Measurements from ENCODE around the gene PLGRKT.
"Not testable (repeated sequence)": the region's sequence is repeated elsewhere in the genome, so short reads cannot be mapped to it uniquely, and the experiment has no call there.

The PLGRKT gene

DNA sequence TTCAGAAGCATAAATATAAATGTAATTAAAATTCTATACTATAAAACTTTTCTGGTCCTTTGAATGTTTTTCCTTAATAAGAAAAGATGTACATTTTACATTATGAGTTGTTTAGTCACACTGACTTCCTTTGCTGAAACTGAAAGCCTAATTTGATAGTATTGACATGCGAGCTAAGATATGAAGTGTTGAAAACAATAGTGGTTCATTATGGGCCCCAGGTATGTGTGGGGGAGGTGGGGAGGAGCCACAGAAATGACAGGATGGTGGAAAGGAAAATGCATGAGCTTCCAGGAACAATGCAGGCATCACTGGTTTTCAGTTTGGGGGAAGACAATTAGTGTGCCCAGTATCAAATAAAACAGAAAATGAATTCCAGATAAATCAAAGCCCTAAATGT lies 62.6 kb downstream of the PLGRKT start:
- DNase-seq = no peak

DNA sequence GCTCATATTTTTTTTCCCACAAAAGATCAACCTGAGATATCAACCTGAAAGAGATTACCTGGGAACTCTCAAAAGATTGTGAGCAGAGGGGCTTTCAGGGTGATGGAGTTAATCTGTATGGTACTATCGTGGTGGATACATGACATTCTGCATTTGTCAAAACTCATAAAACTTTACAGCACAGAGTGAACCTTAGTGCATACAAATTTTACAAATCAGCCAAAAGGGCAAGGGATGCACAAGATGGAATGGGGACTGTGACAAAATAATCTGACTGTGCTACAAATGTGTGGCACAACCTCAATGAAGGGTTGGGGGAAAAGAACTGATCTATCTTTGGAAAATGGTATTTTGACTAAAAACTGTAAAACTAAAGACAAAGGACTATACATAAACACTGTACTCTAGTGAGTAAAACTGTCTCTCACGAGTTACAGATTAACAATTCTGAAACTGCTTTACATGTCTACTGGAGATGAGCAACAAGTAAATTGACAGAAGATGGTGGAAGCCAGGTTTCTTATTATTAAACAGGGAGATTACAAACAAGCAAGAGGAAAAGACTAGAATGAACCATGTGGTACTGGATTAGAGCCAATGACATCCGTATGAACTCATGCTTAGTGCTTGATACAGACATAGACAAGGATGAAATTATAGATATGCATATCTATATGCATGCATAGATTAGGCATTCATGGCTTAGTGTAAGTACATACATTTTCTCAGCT lies 73.3 kb downstream of the PLGRKT start:
- DNase-seq = no peak

DNA sequence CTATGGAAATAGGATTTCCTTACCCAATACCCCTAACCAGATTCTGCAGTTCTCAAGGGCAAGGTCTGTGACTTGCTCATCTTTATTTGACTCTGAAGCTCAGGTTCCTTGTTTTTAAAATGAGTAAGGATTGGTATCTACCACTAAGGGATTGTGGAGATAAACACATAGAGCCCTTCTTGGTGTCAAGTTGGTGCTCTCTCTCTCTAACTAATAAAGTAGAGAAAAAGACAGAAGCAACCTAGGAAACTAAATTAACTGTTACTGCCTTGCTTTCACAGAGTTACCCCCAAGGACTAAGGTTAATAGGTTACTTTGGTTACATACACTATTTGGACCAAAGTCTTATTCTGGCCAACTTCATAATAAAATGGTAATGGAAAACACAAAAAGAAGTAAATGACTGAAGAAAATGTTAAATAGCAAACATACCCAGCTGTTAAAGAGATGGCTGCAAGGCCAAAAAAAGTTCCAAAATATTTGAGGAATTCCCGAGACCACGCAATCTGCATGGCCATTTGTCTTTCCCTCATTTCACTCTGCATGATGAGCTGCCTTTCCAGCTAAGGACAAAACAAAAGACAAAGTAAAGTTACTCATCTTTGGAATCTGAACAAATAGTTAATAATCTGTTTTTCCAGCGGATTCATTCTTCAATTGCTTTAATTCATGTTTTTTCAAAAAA lies 76.3 kb downstream of the PLGRKT start:
- no peak for DNase-seq

DNA sequence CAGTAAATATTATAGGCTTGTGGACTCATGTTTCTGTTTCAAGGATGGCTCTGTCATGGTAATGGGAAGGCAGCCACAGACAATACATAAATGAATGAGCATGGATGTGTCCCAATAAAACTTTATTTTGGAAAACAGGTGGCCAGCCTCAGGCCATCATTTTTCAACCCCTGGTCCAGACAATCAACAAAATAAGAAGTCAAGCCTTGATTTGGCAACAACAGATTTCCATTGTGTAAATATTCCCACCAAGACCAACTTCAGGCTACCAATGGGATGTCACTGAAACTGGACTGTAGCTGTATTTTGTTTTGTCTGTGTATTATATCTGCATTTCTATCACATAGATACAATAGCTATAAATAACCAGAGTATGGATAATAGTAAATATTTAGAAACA lies 77.4 kb downstream of the PLGRKT start:
- DNase-seq = no peak

DNA sequence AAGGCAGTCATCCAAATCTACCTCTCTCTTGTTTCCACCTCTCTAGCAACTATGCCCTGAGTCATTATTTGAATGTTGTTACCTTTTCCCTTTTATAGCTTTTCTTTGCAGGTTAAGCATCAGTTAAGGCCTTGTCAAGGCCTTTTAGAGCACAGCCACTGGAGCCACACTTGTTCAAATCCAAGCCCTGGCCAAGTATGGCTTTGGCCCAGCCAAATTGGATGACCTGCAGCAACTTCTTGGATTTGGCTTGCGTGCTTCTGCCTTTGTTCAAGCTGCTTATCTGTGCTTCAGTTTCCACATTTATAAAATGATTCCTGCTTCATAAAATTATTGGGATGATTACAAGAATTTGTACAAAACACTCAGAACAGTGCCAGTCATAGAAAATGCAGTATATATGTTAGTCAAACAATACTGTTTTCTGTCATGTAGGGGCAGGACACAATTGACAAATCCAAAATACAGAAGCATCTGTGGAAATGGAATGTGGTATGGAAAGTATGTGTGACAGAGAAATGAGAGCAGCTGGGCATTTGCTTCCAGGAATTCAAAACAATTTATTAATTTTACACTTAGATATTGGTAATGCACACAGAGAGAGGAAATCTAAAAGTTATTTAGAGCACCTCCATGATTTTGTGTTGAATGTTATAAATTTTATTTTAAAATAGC lies 80.2 kb downstream of the PLGRKT start:
- DNase-seq = no peak

DNA sequence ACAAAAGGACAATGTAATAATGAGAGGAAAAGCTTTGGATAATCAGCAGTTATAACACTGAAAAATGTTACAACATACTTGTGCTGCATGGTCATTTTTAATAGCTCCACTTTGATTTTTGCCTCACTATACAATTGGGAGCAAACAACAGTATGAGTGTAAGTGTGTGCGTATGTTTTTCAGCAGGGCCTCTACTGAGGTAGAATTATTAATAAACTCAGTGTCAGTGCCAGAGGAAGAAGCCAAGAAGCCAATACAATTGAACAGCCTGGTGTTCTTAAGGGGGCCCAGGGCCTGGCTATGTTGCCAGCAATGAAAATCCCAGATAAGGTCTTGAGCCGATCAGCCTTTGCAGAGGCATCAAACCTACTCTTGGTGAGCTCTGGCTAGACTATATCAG lies 81.9 kb downstream of the PLGRKT start:
- DNase-seq = no peak

DNA sequence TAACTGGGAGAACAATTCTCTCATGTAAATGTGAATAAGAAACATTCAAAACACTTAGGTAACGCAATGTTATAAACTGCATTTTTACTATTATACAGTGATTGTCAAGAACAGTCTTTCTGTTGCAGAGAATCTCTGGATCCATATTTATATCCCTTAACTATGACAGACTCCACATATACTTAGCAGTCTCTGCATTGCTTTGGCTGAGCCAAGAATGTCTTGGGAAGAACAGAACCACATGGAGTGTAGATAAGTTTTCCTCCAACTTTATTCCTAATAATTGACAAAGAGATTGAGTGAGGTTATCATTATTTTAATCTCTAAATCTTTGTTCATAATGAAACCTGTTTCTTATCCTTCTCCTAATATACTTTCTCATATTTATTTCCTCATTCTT lies 82.5 kb downstream of the PLGRKT start:
- no peak for DNase-seq

DNA sequence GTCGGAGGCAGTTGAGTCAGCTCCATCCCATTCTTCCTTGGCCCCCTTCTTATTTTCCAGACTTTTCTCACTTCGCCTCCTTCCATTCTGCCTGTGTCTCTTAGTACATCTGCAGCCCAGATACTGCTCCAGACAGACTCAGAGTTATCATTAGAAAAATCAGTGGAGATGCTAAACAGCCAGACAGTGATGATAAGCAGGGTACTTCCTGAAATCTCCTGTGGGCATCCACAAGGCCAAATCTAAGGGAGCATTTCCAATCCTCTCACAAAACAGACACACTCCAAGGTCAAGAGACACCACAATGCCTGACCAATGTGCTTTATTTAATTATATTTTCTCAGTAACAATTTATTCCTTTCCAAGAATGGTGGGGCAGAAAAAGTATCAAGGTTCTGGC lies 83.5 kb downstream of the PLGRKT start:
- DNase-seq = no peak

DNA sequence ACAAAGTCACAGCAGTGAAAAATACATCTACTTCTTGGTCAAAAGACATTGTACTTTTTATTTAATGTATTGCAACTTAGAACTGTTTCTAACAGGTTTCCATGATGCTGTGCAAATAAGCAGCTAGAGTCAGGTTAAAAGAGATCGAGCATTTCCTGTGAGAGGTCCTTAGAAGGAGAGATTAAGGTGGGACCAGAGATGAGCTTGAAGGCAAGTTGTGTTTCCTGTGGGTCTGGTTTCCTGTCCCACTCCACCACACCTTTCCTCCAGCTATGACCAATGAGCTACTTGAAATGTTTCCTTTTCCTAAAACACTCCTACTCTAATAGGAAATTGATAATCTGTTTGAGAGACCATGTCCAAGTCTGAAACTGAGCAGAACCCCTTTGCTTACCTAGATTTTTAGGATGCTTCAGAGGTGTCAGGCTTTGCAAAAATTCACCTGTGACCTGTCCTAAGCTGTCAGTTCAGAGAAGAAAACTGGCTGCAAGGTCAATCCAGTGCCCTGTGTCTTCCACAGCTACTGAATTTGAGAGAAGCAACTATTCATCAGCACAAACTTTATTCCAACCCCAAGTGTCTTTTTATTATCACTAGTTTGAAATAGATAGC lies 85.0 kb downstream of the PLGRKT start:
- DNase-seq = no peak

DNA sequence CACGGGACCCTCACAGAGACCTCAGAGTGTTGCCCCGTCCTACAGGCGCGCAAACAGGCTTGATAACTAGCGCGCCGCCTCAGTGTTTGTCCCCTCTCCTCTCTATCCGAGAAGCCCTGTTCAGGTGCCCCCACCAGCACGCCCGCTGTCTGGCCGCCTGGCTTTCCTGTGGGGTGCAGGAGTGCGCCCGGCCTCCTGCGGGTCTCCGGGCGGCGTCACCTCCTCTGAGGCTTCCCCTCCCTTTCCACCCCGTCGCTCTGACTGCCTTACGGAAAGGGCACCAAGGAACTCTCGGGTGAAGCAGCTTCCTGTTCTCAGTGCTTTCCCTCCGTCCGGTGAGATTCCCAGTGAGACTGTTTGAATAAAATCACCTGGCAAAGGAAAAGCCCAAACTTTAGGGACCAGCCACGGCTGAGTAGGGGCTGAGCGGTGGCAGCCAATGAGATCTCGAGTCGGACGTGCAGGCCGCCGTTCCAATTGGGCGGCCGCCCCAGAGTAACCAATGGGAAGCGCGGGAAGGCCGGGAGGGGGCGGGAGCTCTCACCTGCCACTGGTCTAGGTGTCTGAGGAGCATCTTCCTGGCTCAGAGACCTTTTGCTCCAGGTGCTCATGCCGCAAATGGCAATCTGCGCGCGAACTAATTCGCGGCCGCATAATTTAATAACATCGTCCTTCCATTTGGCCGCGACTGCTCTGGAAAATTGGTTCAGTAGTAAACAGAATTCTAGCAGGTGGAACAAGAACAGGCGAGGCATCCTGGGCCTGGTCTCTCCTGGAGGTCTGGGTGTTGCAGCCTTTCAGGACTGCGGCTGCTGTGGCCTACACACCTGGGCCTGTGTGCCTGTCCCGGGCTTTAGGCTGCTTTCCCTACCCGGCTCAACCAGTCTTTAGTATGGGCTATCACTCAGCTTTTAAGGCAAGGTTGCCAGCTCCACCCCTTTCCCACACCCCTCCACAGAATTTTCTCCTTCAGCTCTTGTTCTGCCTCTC lies 98.4 kb downstream of the PLGRKT start, which contains the start of gene RLN1:
Gene RLN1, minus strand, starts transcription at position 885 of the 990 bp plus-strand sequence. Its CDS starts 130 bp downstream, at position 755.
- not testable (repeated sequence) for DNase-seq

DNA sequence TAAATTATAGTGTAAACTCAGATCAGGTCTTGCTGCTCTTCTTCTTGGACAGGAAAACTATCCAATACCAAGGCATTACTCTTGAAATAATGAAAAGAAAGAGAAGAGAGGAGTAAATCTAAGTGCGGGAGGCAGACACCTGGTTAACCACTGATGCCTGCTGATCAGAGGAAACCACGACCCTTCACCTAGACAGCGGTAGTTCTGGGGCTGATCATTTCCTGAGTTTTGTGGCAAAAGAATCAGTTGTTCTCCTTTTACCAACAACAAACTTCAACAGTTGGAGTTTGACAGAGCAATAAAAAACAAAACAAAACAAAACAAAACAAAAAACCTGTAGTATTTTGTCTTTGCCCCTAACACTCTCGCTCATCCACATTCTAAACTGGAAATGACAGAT lies 101.0 kb downstream of the PLGRKT start:
- DNase-seq = peak; percentile 18

DNA sequence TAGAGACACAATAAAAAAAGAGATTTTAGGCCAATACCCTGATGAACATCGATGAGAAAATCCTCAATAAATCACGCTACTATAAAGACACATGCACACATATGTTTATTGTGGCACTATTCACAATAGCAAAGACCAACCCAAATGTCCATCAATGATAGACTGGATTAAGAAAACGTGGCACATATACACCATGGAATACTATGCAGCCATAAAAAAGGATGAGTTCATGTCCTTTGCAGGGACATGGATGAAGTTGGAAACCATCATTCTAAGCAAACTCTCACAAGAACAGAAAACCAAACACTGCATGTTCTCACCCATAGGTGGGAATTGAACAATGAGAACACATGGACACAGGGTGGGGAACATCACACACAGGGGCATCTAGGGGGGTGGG lies 106.4 kb downstream of the PLGRKT start:
- not testable (repeated sequence) for DNase-seq

DNA sequence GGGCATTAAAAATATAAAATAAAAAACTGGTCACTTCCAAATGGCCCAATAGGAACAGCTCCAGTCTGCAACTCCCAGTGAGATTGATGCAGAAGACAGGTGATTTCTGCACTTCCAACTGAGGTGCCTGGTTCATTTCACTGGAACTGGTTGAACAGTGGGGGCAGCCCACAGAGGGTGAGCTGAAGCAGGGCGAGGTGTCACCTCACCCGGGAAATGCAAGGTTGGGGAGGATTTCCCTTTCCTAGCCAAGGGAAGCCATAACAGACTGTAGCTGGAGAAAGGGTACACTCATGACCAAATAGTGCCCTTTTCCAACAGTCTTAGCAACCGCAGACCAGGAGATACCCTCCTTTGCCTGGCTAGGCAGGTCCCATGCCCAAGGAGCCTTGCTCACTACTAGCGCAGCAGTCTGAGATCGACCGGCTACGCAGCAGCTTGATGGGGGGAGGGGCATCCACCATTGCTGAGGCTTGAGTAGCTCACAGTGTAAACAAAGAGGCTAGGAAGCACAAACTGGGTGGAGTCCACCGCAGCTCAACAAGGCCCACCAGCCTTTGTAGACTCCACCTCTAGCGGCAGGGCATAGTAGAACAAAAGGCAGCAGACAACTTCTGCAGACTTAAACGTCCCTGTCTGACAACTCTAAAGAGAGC lies 110.7 kb downstream of the PLGRKT start:
- peak; percentile 19 for DNase-seq

DNA sequence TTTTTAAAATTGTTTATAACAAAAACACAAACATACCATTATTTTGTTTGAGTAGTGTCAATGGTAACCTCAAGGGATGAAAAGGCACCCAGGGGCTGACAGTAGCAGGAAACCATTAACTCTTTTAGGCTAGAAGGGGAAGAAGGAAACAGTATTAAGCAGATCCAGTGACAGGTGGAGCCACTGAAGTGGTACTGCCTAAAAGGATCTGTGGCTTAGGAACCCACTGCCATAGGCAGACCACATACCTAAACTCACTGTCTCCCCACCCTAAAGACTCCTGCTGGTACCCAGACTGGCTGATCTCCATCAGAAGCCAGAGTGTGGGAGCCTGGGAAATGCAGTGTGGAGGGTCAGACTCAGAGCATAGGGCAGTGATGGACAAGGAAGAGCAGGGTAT lies 111.5 kb downstream of the PLGRKT start:
- no peak for DNase-seq

DNA sequence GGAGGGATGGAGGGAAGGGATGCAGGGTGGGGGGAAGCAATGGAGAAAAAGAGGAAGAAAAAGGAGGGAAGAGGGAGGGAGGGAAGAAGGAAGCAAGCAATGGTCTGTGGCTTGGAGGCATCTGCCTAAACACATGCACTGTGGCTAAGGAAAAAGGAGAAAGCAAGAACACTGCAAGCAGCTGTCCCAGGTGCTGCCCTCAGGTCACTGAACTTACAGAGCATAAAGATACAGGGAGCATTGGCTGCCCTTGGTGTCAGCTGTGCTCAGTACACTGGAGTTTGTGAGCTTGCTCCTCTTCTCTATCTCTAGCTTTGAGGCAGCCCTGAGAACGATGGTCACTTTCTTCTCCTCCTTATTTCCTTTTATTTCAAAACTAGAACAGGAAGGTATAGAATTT lies 116.1 kb downstream of the PLGRKT start:
- not testable (repeated sequence) for DNase-seq

DNA sequence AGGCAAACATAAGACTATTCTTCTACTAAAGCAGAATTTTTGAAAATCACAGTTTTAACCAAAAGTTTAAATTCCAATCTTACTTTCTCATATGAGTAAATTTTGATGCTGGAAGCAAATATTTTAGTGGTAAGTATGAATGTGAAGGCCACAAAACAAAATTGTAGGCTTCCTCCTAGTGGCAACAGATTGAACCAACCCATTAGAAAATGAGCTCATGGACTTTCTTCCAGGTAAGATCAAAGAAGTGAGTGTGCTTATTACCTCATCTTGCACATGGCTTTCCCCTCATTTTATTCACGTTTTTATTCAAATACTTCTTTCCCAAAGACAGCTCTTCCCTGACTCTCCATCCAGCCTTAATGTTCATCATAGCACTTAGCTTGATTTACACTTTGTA lies 116.7 kb downstream of the PLGRKT start:
- no peak for DNase-seq

DNA sequence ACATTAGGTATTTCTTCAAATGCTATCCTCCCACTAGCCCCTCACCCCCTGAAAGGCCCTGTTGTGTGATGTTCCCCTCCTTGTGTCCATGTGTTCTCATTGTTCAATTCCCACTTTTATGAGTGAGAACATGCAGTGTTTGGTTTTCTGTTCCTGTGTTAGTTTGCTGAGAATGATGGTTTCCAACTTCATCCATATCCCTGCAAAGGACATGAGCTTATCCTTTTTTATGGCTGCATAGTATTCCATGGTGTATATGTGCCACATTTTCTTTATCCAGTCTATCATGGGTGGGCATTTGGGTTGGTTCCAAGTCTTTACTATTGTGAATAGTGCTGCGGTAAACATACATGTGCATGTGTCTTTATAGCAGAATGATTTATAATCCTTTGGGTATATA lies 121.3 kb downstream of the PLGRKT start:
- DNase-seq = not testable (repeated sequence)

DNA sequence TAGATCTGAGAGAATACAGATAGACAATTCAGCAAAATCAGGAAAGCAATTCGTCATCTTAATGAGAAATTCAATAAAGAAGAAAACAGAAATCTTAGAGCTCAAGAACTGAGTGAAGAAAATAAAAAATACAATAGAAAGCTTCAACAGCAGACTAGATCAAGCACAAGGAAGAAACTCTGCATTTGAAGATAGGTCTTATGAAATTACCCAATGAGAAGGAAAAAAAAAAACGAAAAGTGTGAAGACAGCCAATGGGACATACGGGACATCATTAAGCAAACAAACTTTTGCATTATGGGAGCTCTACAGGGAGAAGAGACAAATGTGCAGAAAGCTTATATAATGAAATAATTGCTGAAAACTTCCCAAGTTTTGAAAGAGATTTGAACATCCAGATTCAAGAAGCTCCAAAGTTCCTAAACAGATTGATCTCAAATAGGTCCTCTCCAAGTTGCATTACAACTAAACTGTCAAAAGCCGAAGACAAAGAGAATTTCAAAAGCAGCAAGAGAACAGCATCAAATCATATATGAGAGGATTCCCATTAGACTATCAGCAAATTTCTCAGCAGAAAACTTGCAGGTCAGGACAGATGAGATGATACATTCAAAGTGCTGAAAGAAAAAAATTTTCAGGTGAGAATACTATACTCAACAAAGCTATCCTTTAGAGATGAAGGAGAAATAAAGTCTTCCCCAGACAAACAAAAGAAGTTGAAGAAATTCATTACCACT lies 122.4 kb downstream of the PLGRKT start:
- DNase-seq = no peak

DNA sequence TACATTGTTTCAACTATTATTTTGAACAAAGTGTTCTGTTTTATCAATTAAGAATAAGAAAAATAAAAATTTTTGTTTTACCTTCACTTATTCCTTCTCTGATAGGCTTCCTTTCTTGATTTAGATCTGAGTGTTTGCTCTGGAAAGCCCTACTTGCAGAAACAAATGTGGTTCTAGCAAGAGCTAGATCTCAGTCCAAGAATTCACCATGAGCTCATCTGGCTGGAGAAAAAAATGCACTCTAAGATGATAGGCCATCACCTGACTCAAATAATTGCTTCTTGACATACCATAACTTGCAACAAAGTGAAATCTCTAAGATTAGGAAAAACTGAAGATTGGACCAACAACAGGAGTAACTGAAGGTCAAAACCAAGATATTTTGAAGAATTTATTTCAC lies 126.9 kb downstream of the PLGRKT start:
- no peak for DNase-seq
